ENCODE results near the gene CCDC92B.
A peak's percentile ranks its signal among the peaks of the same experiment; 100 is the strongest.

CCDC92B gene

DNA sequence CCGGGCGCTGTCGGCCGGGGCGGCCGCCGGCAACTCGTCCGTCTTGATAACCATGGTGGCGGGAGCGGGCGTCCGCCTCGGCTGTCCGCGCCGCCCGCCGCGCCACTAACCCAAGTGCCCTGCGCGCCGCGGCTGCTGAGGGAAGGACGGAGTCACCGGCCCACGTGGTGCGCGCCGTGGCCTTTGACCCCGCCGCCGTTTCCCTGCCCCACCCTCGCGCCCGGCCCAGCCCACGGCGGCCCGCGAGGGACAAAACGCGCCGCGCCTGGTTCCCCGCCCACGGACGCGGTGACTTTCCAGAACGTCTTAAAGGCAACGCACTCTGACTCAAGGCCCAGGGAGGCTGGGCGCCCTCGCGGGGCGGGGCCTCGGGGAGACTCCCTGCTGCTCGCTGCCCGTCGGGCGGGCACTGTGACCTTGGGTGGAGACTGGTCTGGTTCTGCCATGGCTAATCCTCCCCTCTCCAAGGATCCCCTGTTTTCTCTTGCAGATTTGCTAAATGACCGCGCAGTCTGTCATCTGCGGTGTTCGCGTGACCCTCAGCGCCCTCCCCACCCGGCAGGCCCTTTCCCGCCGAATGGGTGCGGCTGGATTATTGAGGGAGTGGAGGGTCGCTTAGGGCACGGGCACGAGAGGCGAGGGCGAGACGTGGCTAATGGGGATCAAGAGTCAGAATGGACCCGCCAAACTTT is 37.7 kb downstream of the CCDC92B start, which contains the start of gene CLUH:
Gene CLUH (minus strand): TSS at position 157 of the 692 bp plus-strand sequence. CDS start 103 bp downstream, at position 54.
- H2BK12ac ChIP-seq (ENCODE audit: low read length): peak within 1 kb of the TSS; percentile 69
- H2BK5ac ChIP-seq (ENCODE audit: low read length): peak within 1 kb of the TSS; percentile 25
- peak within 1 kb of the TSS; percentile 88 for H3K9ac ChIP-seq (ENCODE audit: low read depth, low read length, poor library complexity)
- peak within 1 kb of the TSS; percentile 100 for H2AFZ ChIP-seq (ENCODE audit: low read length)
- H2AK5ac ChIP-seq (ENCODE audit: low read depth, low read length): peak within 1 kb of the TSS; percentile 77
- peak within 1 kb of the TSS; percentile 91 for H3K23ac ChIP-seq (ENCODE audit: low read depth, low read length, poor library complexity)
- H3K14ac ChIP-seq (ENCODE audit: low read length): peak within 1 kb of the TSS; percentile 56
- H2BK120ac ChIP-seq (ENCODE audit: low read depth, low read length): no peak within 1 kb of the TSS
- peak within 1 kb of the TSS; percentile 73 for H2BK15ac ChIP-seq (ENCODE audit: low read length)
- H3K9me3 ChIP-seq (replicated peaks in 1 of 2; ENCODE audit: control insufficient read depth in 2 of 2, insufficient read depth in 1 of 2, low read depth in 1 of 2, low read length in 2 of 2): no peaks in the 10 kb centered on the region
- H3K79me1 ChIP-seq (ENCODE audit: low read depth, low read length): peaks cover 23% of the 10 kb centered on the region
- peak within 1 kb of the TSS; percentile 95 for H3K4me2 ChIP-seq (ENCODE audit: insufficient read depth, low read length, poor library complexity, severe bottlenecking)
- H4K91ac ChIP-seq (ENCODE audit: low read depth, low read length, poor library complexity): no peak within 1 kb of the TSS
- H3K18ac ChIP-seq (ENCODE audit: low read length): peak within 1 kb of the TSS; percentile 93
- peak; percentile 70 for DNase-seq (ENCODE audit: low spot score)
- WGBS, 2 donors (ENCODE audit: extremely low coverage in 2 of 2, insufficient read length in 2 of 2, insufficient replicate concordance in 1 of 2): no CpG with 5 or more reads among the region's 76 CpGs
- no peaks in the 10 kb centered on the region for H3K27me3 ChIP-seq (ENCODE audit: control insufficient read depth in 3 of 3, insufficient read depth in 3 of 3, low read depth in 1 of 3, low read length in 3 of 3)
- H3K4me3 ChIP-seq (ENCODE audit: low read length in 2 of 2): peak within 1 kb of the TSS; percentile 73 to 88
- no peak within 1 kb of the TSS for H3K27ac ChIP-seq (replicated peaks; ENCODE audit: low read length)
- H3K4ac ChIP-seq (ENCODE audit: low read length): no peak within 1 kb of the TSS
- peaks cover 10 to 16% of the 10 kb centered on the region in 2 donors for H3K4me1 ChIP-seq (ENCODE audit: control insufficient read depth in 2 of 2, insufficient read depth in 1 of 2, low read depth in 1 of 2, low read length in 2 of 2)
- peak within 1 kb of the TSS; percentile 98 for H4K8ac ChIP-seq (ENCODE audit: low read depth, low read length)
- H3K36me3 ChIP-seq (replicated peaks in 1 of 2; ENCODE audit: control insufficient read depth in 2 of 2, insufficient read depth in 2 of 2, low read length in 2 of 2): no peaks in the 10 kb centered on the region

DNA sequence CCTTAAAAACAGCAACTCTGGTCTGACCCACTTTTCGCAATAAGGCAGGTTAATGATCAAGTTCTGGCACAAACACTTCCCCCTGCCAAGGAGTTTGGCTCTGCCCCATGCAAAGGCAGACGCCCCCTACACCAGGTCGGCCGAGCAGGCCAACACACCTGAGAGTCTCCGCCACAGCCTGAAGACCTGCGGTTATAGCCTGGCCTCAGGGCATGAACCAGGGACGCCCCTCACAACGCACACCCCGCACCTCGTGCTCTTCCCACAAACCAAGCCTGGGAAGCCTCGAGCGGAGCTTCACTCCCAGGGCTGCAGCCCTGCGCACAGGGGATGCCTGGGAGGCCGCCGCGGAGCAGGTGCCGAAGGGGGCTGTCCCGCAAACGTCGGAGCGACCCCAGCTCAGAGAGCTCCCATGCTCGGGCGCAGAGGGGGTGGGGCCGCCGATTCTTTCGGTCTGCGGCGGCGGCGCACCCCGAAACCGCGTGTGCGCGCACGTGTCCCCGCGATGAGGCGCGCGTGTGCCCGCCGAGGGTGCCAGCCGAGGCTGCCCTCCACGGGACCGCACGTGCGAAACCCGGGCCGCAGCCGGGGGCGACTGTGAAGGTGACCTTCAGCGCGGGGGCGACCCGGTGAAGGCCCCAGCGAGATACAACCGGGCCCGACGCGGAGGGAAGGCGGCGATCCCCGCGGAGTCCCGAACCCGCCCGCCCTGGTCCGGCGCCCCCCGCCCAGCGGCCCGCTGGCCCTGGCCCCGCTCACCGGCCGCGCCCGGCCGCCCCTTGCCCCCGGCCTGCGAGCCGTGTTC is 38.4 kb downstream of the CCDC92B start:
- DNase-seq (ENCODE audit: low spot score): no peak
- H3K27ac ChIP-seq (replicated peaks; ENCODE audit: low read length): no peak overlapping the region
- peaks cover 27% of the 10 kb centered on the region for H3K79me1 ChIP-seq (ENCODE audit: low read depth, low read length)
- H3K36me3 ChIP-seq (replicated peaks in 1 of 2; ENCODE audit: control insufficient read depth in 2 of 2, insufficient read depth in 2 of 2, low read length in 2 of 2): no peaks in the 10 kb centered on the region
- no peak overlapping the region for H4K91ac ChIP-seq (ENCODE audit: low read depth, low read length, poor library complexity)
- no peak overlapping the region for H4K8ac ChIP-seq (ENCODE audit: low read depth, low read length)
- no CpG with 5 or more reads among the region's 82 CpGs for WGBS, 2 donors (ENCODE audit: extremely low coverage in 2 of 2, insufficient read length in 2 of 2, insufficient replicate concordance in 1 of 2)
- no peak overlapping the region for H2BK5ac ChIP-seq (ENCODE audit: low read length)
- no peaks in the 10 kb centered on the region for H3K9me3 ChIP-seq (replicated peaks in 1 of 2; ENCODE audit: control insufficient read depth in 2 of 2, insufficient read depth in 1 of 2, low read depth in 1 of 2, low read length in 2 of 2)
- peak overlapping the region; percentile 88 for H3K9ac ChIP-seq (ENCODE audit: low read depth, low read length, poor library complexity)
- H2BK120ac ChIP-seq (ENCODE audit: low read depth, low read length): no peak overlapping the region
- no peak overlapping the region for H2BK12ac ChIP-seq (ENCODE audit: low read length)
- H2AK5ac ChIP-seq (ENCODE audit: low read depth, low read length): peak overlapping the region; percentile 25
- peak overlapping the region; percentile 91 for H3K23ac ChIP-seq (ENCODE audit: low read depth, low read length, poor library complexity)
- H3K14ac ChIP-seq (ENCODE audit: low read length): peak overlapping the region; percentile 56
- no peak overlapping the region for H3K4ac ChIP-seq (ENCODE audit: low read length)
- peak overlapping the region; percentile 95 for H3K4me2 ChIP-seq (ENCODE audit: insufficient read depth, low read length, poor library complexity, severe bottlenecking)
- H3K27me3 ChIP-seq (ENCODE audit: control insufficient read depth in 3 of 3, insufficient read depth in 3 of 3, low read depth in 1 of 3, low read length in 3 of 3): no peaks in the 10 kb centered on the region
- H3K18ac ChIP-seq (ENCODE audit: low read length): peak overlapping the region; percentile 80
- peaks cover 10 to 16% of the 10 kb centered on the region in 2 donors for H3K4me1 ChIP-seq (ENCODE audit: control insufficient read depth in 2 of 2, insufficient read depth in 1 of 2, low read depth in 1 of 2, low read length in 2 of 2)
- H3K4me3 ChIP-seq (ENCODE audit: low read length in 2 of 2): peak overlapping the region; percentile 73 to 88
- H2BK15ac ChIP-seq (ENCODE audit: low read length): peak overlapping the region; percentile 73
- peak overlapping the region; percentile 100 for H2AFZ ChIP-seq (ENCODE audit: low read length)

DNA sequence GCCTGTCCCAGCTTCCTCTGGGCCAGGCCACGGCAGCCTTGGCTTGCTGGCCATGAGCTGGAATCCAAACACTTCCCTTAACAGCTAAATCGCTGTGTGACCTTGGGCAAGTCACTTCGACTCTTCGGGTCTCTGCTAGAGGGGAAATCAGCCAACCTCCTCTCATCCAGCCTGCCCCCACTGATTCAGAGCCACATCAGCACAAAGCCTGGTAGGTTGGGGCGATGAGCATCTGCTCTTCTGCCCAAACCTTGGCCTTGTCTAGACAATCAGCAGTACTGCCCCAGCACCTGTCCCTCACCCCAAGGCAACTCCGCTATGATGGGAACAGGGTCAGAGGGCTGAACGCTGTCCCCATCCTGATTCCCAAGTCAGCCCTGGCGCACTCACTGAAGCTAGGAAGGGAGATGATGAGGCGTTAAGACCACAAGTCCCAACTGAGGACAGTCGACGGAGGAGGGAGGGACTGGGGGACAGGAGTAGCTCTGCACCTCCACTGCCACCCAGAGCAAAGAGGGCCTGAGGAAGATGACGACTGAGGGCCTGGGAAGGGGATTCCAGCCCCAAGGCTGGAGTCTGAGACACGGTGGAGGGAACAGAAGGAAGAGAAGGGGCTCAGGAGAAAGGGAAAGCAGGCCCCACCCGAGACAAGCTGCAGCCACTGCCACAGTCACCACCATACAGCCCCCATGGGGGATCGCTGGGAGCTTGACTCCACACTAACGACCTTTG is 39.2 kb downstream of the CCDC92B start:
- Histone ChIP-seq H3K27me3 (ENCODE audit: control insufficient read depth in 3 of 3, insufficient read depth in 3 of 3, low read depth in 1 of 3, low read length in 3 of 3) (no peaks in the 10 kb centered on the region), H2BK15ac (ENCODE audit: low read length) (peak overlapping the region; percentile 73), H3K36me3 (replicated peaks in 1 of 2; ENCODE audit: control insufficient read depth in 2 of 2, insufficient read depth in 2 of 2, low read length in 2 of 2) (no peaks in the 10 kb centered on the region), H2BK12ac (ENCODE audit: low read length) (no peak overlapping the region), H2BK120ac (ENCODE audit: low read depth, low read length) (no peak overlapping the region), H2AFZ (ENCODE audit: low read length) (peak overlapping the region; percentile 100), H3K23ac (ENCODE audit: low read depth, low read length, poor library complexity) (no peak overlapping the region), H3K4me3 (ENCODE audit: low read length in 2 of 2) (peak overlapping the region; percentile 73 to 88), H3K9ac (ENCODE audit: low read depth, low read length, poor library complexity) (no peak overlapping the region), H2BK5ac (ENCODE audit: low read length) (no peak overlapping the region), H3K18ac (ENCODE audit: low read length) (no peak overlapping the region), H4K91ac (ENCODE audit: low read depth, low read length, poor library complexity) (no peak overlapping the region), H3K79me1 (ENCODE audit: low read depth, low read length) (peaks cover 27% of the 10 kb centered on the region), H3K14ac (ENCODE audit: low read length) (no peak overlapping the region), H4K8ac (ENCODE audit: low read depth, low read length) (no peak overlapping the region), H3K4ac (ENCODE audit: low read length) (no peak overlapping the region), H3K4me2 (ENCODE audit: insufficient read depth, low read length, poor library complexity, severe bottlenecking) (peak overlapping the region; percentile 95), H3K9me3 (replicated peaks in 1 of 2; ENCODE audit: control insufficient read depth in 2 of 2, insufficient read depth in 1 of 2, low read depth in 1 of 2, low read length in 2 of 2) (no peaks in the 10 kb centered on the region), H3K4me1 (ENCODE audit: control insufficient read depth in 2 of 2, insufficient read depth in 1 of 2, low read depth in 1 of 2, low read length in 2 of 2) (peaks cover 15 to 16% of the 10 kb centered on the region in 2 donors), H2AK5ac (ENCODE audit: low read depth, low read length) (peak overlapping the region; percentile 25), H3K27ac (replicated peaks; ENCODE audit: low read length) (no peak overlapping the region)
- DNase-seq (ENCODE audit: low spot score): no peak
- WGBS, 2 donors (ENCODE audit: extremely low coverage in 2 of 2, insufficient read length in 2 of 2, insufficient replicate concordance in 1 of 2): no CpG with 5 or more reads among the region's 16 CpGs

Data from neuronal stem cell (in vitro differentiated cells).